ENCODE results near the gene YEATS2. TPM values are rescaled to one million over a fixed set of nuclear protein-coding genes. Genes with fewer than 3 reads are reported as not detected.

YEATS2 gene
- polyA plus RNA-seq, 1 donor = 22.2 TPM

- WGBS (ENCODE audit: insufficient coverage, low lambda C conversion rate) = 94% methylated on average over 3 of the region's 4 CpGs
Measured at GRCh38 chr3:183854318-183855035, 156.9 kb downstream of the YEATS2 start.

GRCh38 chr3:183857863-183858262 lies 160.3 kb downstream of the YEATS2 start:
- peaks cover 43% of the 10 kb centered on the region for H3K36me3 ChIP-seq (ENCODE audit: control insufficient read depth, insufficient read depth, low read length)
- no CpG with 5 or more reads among the region's 3 CpGs for WGBS (ENCODE audit: insufficient coverage, low lambda C conversion rate)
- no peak for DNase-seq
- no peaks in the 10 kb centered on the region for H3K27me3 ChIP-seq (ENCODE audit: control insufficient read depth, insufficient read depth, low read length)
- H3K4me1 ChIP-seq (ENCODE audit: control insufficient read depth, insufficient read depth, low read length) = no peaks in the 10 kb centered on the region
- no peaks in the 10 kb centered on the region for H3K9me3 ChIP-seq (ENCODE audit: control insufficient read depth, low read depth, low read length)
- no peak overlapping the region for H3K27ac ChIP-seq (ENCODE audit: low read length)
- no peak overlapping the region for H3K4me3 ChIP-seq (ENCODE audit: low read length)

More at GRCh38 chr3:183854318-183855035, 156.9 kb downstream of the YEATS2 start:
- Histone ChIP-seq H3K27me3 (ENCODE audit: control insufficient read depth, insufficient read depth, low read length) (no peaks in the 10 kb centered on the region), H3K4me3 (ENCODE audit: low read length) (no peak overlapping the region), H3K27ac (ENCODE audit: low read length) (no peak overlapping the region), H3K9me3 (ENCODE audit: control insufficient read depth, low read depth, low read length) (no peaks in the 10 kb centered on the region), H3K4me1 (ENCODE audit: control insufficient read depth, insufficient read depth, low read length) (no peaks in the 10 kb centered on the region), H3K36me3 (ENCODE audit: control insufficient read depth, insufficient read depth, low read length) (peaks cover 30% of the 10 kb centered on the region)
- no peak for DNase-seq

Other genes starting within 250 kb of the YEATS2 start
- 2.5 TPM for gene KLHL6, start 142.1 kb upstream of the YEATS2 start, polyA plus RNA-seq
- 32.9 TPM for gene KLHL24, start 62.2 kb upstream of the YEATS2 start, polyA plus RNA-seq
- gene MAP6D1, start 127.8 kb downstream of the YEATS2 start, polyA plus RNA-seq = 1.5 TPM
- gene PARL, start 187.1 kb downstream of the YEATS2 start, polyA plus RNA-seq = 42.1 TPM